Measurements from ENCODE around the gene SLC49A3. TPM values are rescaled to one million over a fixed set of nuclear protein-coding genes. Genes with fewer than 3 reads are reported as not detected.

Gene SLC49A3
- total RNA-seq, 1 donor from 2014 or later: 3.3 TPM

- Mint-ChIP-seq H3K4me1 (ENCODE audit: unreplicated experiment) (no peaks in the 10 kb centered on the region), H3K9me3 (no peaks in the 10 kb centered on the region), H3K36me3 (no peaks in the 10 kb centered on the region), H3K27ac (no peak overlapping the region), H3K4me3 (no peak overlapping the region), H3K27me3 (no peaks in the 10 kb centered on the region)
- TF ChIP-seq CTCF (conservative IDR thresholded peaks at IDR 0.05): no peak
- no peak for DNase-seq (ENCODE audit: extremely low spot score, unreplicated experiment)
Observed at GRCh38 chr4:678331-679103, 10.4 kb downstream of the SLC49A3 start.

- no peaks in the 10 kb centered on the region for H3K9me3 Mint-ChIP-seq
- peak overlapping the region; percentile 34 for H3K4me3 Mint-ChIP-seq
- no peak for DNase-seq (ENCODE audit: extremely low spot score, unreplicated experiment)
- H3K27ac Mint-ChIP-seq: no peak overlapping the region
- no peak for TF ChIP-seq CTCF (conservative IDR thresholded peaks at IDR 0.05)
- peaks cover 5% of the 10 kb centered on the region for H3K4me1 Mint-ChIP-seq (ENCODE audit: unreplicated experiment)
- H3K27me3 Mint-ChIP-seq: no peaks in the 10 kb centered on the region
- peaks cover 4% of the 10 kb centered on the region for H3K36me3 Mint-ChIP-seq
Observed at GRCh38 chr4:677431-678293, 11.3 kb downstream of the SLC49A3 start.

GRCh38 chr4:676871-677235 lies 12.1 kb downstream of the SLC49A3 start:
- Mint-ChIP-seq H3K9me3 (no peaks in the 10 kb centered on the region), H3K4me1 (ENCODE audit: unreplicated experiment) (peaks cover 5% of the 10 kb centered on the region), H3K27ac (no peak overlapping the region), H3K27me3 (no peaks in the 10 kb centered on the region), H3K4me3 (peak overlapping the region; percentile 47), H3K36me3 (peaks cover 4% of the 10 kb centered on the region)
- no peak for DNase-seq (ENCODE audit: extremely low spot score, unreplicated experiment)
- no peak for TF ChIP-seq CTCF (conservative IDR thresholded peaks at IDR 0.05)

GRCh38 chr4:675980-676870 lies 12.7 kb downstream of the SLC49A3 start:
- DNase-seq (ENCODE audit: extremely low spot score, unreplicated experiment): no peak
- H3K4me1 Mint-ChIP-seq (ENCODE audit: unreplicated experiment): peaks cover 5% of the 10 kb centered on the region
- peak overlapping the region; percentile 91 for H3K4me3 Mint-ChIP-seq
- no peak overlapping the region for H3K27ac Mint-ChIP-seq
- TF ChIP-seq CTCF (conservative IDR thresholded peaks at IDR 0.05): no peak
- no peaks in the 10 kb centered on the region for H3K9me3 Mint-ChIP-seq
- no peaks in the 10 kb centered on the region for H3K27me3 Mint-ChIP-seq
- peaks cover 4% of the 10 kb centered on the region for H3K36me3 Mint-ChIP-seq
